COLO668 (cell line): Measurements from ENCODE around the gene SH3BP4.

Experiments
- DNase-seq: peaks from one replicate; lab custom pipeline; 2025; ENCODE audit not compliant: unreplicated experiment; lab: John Stamatoyannopoulos, UW

The SH3BP4 gene

DNA sequence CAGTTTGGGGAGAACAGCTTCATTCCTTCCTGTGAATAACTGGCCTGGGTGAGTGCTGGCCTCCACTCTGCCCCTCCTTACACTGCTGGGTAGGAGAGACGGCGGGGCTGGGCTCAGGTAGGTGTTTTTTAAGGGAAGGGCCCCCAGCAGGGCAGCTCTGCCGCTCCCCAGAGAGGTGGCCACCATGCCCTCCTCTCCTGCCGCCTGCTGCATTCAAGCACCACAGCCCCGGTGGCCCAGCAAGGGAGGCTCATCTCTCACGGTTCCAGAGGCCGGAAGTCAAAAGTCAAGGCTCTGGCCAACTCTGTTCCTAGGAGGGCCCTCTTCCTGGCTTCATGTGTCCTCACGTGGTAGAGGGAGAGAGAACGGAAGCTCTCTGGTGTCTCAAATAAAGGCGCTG lies 81.1 kb downstream of the SH3BP4 start:
- DNase-seq, result no peak

- peak; percentile 75 for DNase-seq
Measured at GRCh38 chr2:235034265-235035118, 82.7 kb downstream of the SH3BP4 start.

- no peak for DNase-seq
Measured at GRCh38 chr2:235037604-235038166, 85.9 kb downstream of the SH3BP4 start.

DNA sequence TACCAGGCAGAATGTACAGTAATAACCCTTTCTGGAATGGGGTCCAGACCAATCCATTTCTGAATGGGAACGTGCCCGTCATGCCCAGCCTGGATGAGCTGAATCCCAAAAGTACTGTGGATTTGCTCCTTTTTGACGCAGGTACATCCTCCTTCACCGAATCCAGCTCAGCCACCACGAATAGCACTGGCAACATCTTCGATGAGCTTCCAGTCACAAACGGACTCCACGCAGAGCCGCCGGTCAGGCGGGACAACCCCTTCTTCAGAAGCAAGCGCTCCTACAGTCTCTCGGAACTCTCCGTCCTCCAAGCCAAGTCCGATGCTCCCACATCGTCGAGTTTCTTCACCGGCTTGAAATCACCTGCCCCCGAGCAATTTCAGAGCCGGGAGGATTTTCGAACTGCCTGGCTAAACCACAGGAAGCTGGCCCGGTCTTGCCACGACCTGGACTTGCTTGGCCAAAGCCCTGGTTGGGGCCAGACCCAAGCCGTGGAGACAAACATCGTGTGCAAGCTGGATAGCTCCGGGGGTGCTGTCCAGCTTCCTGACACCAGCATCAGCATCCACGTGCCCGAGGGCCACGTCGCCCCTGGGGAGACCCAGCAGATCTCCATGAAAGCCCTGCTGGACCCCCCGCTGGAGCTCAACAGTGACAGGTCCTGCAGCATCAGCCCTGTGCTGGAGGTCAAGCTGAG lies 89.6 kb downstream of the SH3BP4 start:
- DNase-seq, result no peak

- DNase-seq, result no peak
Measured at GRCh38 chr2:235041918-235042575, 90.2 kb downstream of the SH3BP4 start.

GRCh38 chr2:235042576-235043515 lies 91.0 kb downstream of the SH3BP4 start:
- no peak for DNase-seq

GRCh38 chr2:235043762-235044500 lies 92.1 kb downstream of the SH3BP4 start:
- no peak for DNase-seq

DNA sequence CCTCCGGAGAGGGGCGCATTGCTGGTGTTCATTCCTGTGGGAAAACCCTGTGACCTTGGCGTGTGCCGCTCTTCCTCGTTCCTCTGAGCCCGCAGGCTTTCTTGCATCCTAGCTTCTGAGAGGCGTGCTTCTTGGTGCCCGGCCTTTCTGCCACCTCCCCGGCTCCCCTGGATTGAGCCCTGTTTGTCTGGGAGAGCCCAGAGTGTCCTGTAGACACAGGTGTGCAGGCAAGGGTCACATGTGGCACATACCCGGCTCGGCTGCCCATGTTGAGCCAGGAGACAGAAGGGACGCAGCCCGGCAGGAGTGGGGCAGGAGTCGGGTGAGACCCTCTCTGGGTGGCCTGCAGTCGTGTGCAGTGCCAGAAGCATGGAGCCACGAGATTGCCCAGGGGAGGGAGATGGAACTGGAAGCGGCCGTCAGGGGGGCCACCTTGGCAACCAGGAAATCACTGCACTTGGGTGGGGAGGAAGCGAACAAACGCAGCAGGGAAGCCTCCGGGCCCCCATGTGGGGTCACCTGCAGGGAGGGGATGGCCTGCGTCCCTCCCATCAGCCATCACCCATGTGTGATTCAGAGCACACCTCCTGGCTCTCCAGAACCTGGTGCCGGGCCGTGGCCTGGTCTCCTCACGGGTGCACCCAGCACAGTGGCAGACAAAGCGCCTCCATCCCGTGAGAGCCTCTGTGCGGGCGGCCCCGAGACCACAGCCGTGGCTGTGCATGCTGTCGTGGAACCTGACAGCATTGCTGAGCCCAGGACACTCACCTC lies 92.9 kb downstream of the SH3BP4 start:
- DNase-seq, result no peak

DNA sequence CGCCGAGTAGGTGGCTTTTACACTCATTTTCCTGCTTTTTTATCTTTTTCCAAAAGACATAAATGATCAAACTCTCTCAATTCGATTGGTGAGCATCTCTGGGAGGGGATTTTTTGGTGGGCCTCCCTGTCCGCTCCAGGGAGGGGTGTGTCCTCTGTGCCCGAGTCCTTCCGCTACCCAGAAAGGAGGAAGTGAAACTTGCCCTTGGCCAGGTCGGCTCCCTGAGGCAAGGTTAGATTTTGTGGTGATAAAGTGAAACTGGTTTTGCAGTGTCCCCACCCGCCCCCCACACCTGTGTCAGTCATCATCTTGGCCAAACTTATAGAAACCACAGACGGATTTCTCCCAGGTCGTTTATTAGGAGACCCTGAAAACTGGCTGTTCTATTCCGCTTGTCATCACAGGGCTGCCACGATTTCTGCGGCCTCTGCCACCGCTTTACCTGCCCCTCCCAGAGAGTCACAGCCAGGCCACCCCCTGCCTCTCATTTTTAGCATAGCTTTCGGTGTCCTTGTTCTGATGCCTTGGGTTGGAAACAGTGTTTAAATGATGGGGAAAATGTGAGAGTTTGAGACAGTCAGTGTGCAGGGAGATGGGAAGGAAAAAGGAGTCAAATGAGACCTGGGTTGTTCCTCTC lies 93.6 kb downstream of the SH3BP4 start:
- DNase-seq, result no peak

DNA sequence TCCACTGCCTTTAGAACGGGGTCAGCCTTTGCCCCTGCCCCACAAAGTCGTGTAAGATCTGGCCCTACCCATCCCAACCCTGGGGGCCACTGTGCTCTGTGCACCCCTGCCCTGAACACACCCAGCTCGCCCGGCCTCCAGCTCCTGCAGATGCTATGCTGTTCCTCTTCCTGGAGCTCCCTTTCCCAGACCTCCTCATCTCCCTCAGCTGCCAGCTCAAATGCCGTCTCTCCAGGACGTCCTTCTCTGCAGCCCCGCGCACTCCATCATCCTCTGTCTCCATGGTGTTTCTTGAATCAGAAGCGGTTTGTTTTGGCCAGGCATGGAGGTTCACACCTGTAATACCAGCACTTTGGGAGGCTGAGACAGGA lies 94.1 kb downstream of the SH3BP4 start:
- no peak for DNase-seq

GRCh38 chr2:235046589-235046988 lies 94.8 kb downstream of the SH3BP4 start:
- DNase-seq, result no peak

- DNase-seq, result no peak
Measured at GRCh38 chr2:235047171-235048160, 95.6 kb downstream of the SH3BP4 start.

- peak; percentile 18 for DNase-seq
Measured at GRCh38 chr2:235048549-235048948, 96.7 kb downstream of the SH3BP4 start.

GRCh38 chr2:235049069-235049468 lies 97.3 kb downstream of the SH3BP4 start:
- peak; percentile 68 for DNase-seq

- DNase-seq, result no peak
Measured at GRCh38 chr2:235049719-235050118, 97.9 kb downstream of the SH3BP4 start.

DNA sequence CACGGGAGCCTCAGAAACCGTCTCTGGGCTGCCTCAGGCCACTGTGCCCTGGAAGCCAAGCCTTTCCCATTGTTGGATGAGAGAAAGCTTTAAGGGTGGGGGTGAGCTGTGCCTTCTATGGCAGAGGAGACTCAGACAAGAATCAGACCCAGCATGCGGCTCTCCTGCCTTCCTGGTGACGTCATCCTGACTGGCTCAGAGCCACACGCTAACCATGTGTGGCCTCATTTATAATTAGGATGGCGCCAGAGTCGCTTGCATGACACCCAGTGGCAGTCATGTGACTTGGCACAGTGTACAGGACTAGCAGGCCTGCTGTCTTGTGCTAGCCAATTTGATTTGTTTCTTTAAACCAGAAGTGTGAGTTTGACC lies 99.1 kb downstream of the SH3BP4 start:
- DNase-seq, result peak; percentile 90

GRCh38 chr2:235051436-235052260 lies 99.8 kb downstream of the SH3BP4 start:
- DNase-seq, result no peak
